ENCODE data around the gene LTB4R. TPM values are rescaled to one million over a fixed set of nuclear protein-coding genes. Genes with fewer than 3 reads are reported as not detected.

Gene LTB4R
- total RNA-seq, 1 donor from 2014 or later = 8.4 TPM

DNA sequence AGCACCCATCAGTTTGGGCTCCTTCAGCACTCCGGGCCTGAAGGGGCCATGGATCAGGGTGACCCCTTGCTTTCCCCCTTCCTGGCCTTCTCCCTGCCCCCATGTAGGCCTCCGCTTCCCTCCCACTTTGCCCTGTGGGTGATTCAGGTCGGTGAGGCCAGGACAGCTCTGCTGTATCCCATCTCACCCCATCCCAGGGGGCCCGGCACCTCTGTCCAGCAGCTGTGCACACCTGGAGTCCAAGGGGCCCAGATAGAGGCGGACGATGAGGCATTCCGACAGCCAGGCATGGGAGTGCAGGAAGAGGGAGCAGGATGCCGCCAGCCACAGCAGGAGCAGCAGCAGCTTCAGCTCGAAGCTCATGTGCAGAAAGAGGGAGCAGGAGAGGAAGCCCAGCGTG, 11.4 kb downstream of the LTB4R start:
- no peaks in the 10 kb centered on the region for H3K4me1 Mint-ChIP-seq (ENCODE audit: low read depth)
- no peak overlapping the region for H3K27ac Mint-ChIP-seq
- H3K9me3 Mint-ChIP-seq (ENCODE audit: low read depth) = no peaks in the 10 kb centered on the region
- DNase-seq (ENCODE audit: low spot score, unreplicated experiment) = no peak
- peaks cover 55% of the 10 kb centered on the region for H3K27me3 Mint-ChIP-seq
- H3K4me3 Mint-ChIP-seq (ENCODE audit: low read depth) = no peak overlapping the region
- no peaks in the 10 kb centered on the region for H3K36me3 Mint-ChIP-seq (ENCODE audit: insufficient read depth)
- TF ChIP-seq, protein P1, sequence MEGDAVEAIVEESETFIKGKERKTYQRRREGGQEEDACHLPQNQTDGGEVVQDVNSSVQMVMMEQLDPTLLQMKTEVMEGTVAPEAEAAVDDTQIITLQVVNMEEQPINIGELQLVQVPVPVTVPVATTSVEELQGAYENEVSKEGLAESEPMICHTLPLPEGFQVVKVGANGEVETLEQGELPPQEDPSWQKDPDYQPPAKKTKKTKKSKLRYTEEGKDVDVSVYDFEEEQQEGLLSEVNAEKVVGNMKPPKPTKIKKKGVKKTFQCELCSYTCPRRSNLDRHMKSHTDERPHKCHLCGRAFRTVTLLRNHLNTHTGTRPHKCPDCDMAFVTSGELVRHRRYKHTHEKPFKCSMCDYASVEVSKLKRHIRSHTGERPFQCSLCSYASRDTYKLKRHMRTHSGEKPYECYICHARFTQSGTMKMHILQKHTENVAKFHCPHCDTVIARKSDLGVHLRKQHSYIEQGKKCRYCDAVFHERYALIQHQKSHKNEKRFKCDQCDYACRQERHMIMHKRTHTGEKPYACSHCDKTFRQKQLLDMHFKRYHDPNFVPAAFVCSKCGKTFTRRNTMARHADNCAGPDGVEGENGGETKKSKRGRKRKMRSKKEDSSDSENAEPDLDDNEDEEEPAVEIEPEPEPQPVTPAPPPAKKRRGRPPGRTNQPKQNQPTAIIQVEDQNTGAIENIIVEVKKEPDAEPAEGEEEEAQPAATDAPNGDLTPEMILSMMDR (IDR thresholded peaks at IDR 0.05; ENCODE audit: unreplicated experiment) = no peak

DNA sequence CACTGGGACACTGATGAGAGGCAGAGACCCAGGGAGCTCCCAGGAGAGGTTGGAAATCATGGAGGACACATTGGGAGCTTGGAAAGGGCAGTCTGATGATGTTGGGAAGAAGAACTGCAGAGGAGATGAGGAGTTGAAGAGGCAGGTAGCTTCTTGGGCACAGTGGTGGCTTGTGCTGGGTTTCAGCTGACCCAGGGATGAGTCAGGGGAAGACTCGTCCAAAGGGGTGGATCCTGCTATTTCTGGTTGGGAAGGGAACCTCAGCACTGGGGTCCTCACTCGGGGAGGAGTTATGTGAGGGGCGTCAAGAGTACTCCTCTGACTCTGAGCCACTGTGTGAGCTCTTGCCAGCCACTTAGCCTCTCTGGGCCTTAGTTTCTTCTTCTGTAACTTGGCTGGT, 12.0 kb downstream of the LTB4R start:
- Mint-ChIP-seq H3K4me1 (ENCODE audit: low read depth) (no peaks in the 10 kb centered on the region), H3K36me3 (ENCODE audit: insufficient read depth) (no peaks in the 10 kb centered on the region), H3K9me3 (ENCODE audit: low read depth) (no peaks in the 10 kb centered on the region)

DNA sequence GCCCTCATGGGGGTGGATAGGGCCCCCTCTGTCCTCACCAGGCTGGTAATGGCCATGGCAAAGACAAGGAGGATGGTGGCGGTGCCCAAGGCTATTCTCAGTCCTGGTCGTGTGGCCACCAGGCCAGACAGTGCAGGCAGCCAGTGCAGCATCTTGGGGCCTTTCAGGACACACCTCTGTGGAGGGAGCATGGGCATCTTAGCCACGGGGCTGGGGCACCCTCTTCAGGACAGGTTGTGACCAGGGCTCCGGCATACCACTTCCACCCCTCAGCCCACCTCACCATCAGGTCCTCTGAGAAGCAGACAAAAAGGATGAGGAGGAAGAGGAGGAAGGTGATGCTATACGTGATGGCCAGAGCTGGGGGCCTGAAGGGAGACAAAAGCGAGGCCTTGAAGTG, 12.7 kb downstream of the LTB4R start:
- DNase-seq (ENCODE audit: low spot score, unreplicated experiment) = no peak
- Mint-ChIP-seq H3K4me3 (ENCODE audit: low read depth) (no peak overlapping the region), H3K4me1 (ENCODE audit: low read depth) (no peaks in the 10 kb centered on the region), H3K27ac (no peak overlapping the region), H3K36me3 (ENCODE audit: insufficient read depth) (no peaks in the 10 kb centered on the region), H3K9me3 (ENCODE audit: low read depth) (no peaks in the 10 kb centered on the region), H3K27me3 (peaks cover 48% of the 10 kb centered on the region)
- TF ChIP-seq, protein P1 (IDR thresholded peaks at IDR 0.05; ENCODE audit: unreplicated experiment) = no peak

More for the DNA sequence above, 12.0 kb downstream of the LTB4R start:
- peaks cover 48% of the 10 kb centered on the region for H3K27me3 Mint-ChIP-seq
- DNase-seq (ENCODE audit: low spot score, unreplicated experiment) = no peak
- H3K4me3 Mint-ChIP-seq (ENCODE audit: low read depth) = no peak overlapping the region
- no peak overlapping the region for H3K27ac Mint-ChIP-seq
- TF ChIP-seq, protein P1 (IDR thresholded peaks at IDR 0.05; ENCODE audit: unreplicated experiment) = no peak

DNA sequence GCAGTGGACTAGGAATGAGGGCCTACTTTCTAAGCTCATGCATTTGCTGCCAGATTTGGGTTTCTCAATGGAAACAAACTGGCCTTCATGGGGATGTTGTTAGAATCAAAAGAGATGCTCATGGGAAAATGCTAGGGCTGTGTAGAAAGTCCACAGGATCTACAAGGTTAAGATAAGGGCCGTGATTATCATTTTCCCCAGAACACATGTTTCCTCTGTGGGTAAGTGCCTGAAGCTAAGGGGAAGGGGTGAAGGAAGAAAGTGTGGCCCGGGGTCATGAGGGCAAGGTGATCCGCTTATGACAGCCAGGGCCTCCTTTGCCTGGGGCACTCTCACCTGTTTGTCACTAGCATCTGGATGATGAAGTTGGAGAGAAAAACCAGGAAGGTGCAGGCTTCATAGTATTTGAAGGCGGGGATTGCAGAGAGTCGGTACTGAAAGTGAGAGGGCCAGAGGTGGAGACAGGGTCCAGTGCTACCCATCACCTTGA, 13.8 kb downstream of the LTB4R start:
- DNase-seq (ENCODE audit: low spot score, unreplicated experiment) = no peak
- H3K36me3 Mint-ChIP-seq (ENCODE audit: insufficient read depth) = no peaks in the 10 kb centered on the region
- H3K4me3 Mint-ChIP-seq (ENCODE audit: low read depth) = no peak overlapping the region
- TF ChIP-seq, protein P1 (IDR thresholded peaks at IDR 0.05; ENCODE audit: unreplicated experiment) = no peak
- no peaks in the 10 kb centered on the region for H3K4me1 Mint-ChIP-seq (ENCODE audit: low read depth)
- peaks cover 46% of the 10 kb centered on the region for H3K27me3 Mint-ChIP-seq
- no peaks in the 10 kb centered on the region for H3K9me3 Mint-ChIP-seq (ENCODE audit: low read depth)
- no peak overlapping the region for H3K27ac Mint-ChIP-seq

DNA sequence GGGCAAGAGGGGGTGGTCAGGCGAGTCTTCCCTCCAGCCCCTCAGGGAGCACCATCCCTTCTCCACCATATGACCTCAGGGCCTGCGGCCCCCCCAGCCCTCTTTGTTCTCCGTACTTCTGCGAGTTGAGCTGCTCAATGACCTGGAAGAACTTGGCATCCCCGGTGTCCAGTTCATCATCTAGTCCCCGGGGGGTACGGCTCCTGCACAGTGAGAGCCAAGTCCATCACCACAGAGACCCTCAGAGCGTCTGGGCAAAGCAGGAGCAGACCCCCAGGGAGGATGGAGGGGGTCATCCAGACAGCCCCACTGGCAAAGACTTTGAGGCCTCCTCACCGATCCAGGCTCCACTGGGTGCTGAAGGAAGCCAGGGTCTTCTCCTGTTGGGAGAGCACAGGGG, 14.7 kb downstream of the LTB4R start:
- Mint-ChIP-seq H3K36me3 (ENCODE audit: insufficient read depth) (no peaks in the 10 kb centered on the region), H3K4me1 (ENCODE audit: low read depth) (no peaks in the 10 kb centered on the region), H3K27ac (no peak overlapping the region), H3K9me3 (ENCODE audit: low read depth) (no peaks in the 10 kb centered on the region), H3K27me3 (peaks cover 50% of the 10 kb centered on the region), H3K4me3 (ENCODE audit: low read depth) (no peak overlapping the region)
- TF ChIP-seq, protein P1 (IDR thresholded peaks at IDR 0.05; ENCODE audit: unreplicated experiment) = no peak
- DNase-seq (ENCODE audit: low spot score, unreplicated experiment) = no peak
